H1 (cell line): ENCODE measurements around the gene ABCC6. TPM values are rescaled to one million over a fixed set of nuclear protein-coding genes. Genes with fewer than 3 reads are reported as not detected.

Experiments
- CTCF ChIA-PET: fragments of 300-600 bp; sonication (Branson Sonifier 250); formaldehyde crosslinking; loops from one replicate; lab custom pipeline; 2021; ENCODE audit not compliant: partially characterized antibody; lab: Charles Lee
- POLR2A ChIA-PET: fragments of 300-600 bp; sonication (Branson Sonifier 250); formaldehyde crosslinking; loops from one replicate; lab custom pipeline; 2021; ENCODE audit warnings: inconsistent platforms; ENCODE audit not compliant: partially characterized antibody; lab: Charles Lee
- DNase-seq, 2 experiments: peaks; one replicate each; pipeline versions ENCODE4 v3.0.0 to v3.0.0-alpha.2; 2010 to 2022; ENCODE audit warnings: low spot score in 2 of 2, low read depth in 1 of 2, mixed read lengths in 1 of 2
- FAIRE-seq: peaks from 2 replicates; lab custom pipeline; 2011; peaks lifted over from hg19 to GRCh38; lab: Jason Lieb, UNC
- H2AFZ ChIP-seq: 2 replicates; pipeline ENCODE4 v1.8.1; 2012; ENCODE audit warnings: low read length, inconsistent platforms
- H2AK5ac ChIP-seq: 2 replicates; pipeline ENCODE4 v1.6.1; 2013; ENCODE audit warnings: low read depth, low read length
- H2BK120ac ChIP-seq: replicated peaks from 2 replicates; pipeline ENCODE3; 2013; ENCODE audit warnings: low read depth, low read length, inconsistent platforms
- H2BK12ac ChIP-seq: 2 replicates; pipeline ENCODE4 v1.6.1; 2013; ENCODE audit warnings: low read depth, low read length
- H2BK15ac ChIP-seq: 2 replicates; pipeline ENCODE4 v1.6.1; 2013; ENCODE audit warnings: low read length
- H2BK20ac ChIP-seq: 2 replicates; pipeline ENCODE4 v1.6.1; 2013; ENCODE audit warnings: low read length
- H2BK5ac ChIP-seq: 2 replicates; pipeline ENCODE4 v1.6.1; 2013; ENCODE audit warnings: low read depth, low read length
- H3K14ac ChIP-seq: 2 replicates; pipeline ENCODE4 v1.6.1; 2013; ENCODE audit warnings: inconsistent platforms; ENCODE audit not compliant: insufficient read length
- H3K18ac ChIP-seq: 2 replicates; pipeline ENCODE4 v1.6.1; 2013; ENCODE audit warnings: low read length; ENCODE audit errors: extremely low read depth
- H3K23ac ChIP-seq: 2 replicates; pipeline ENCODE4 v1.6.1; 2013; ENCODE audit warnings: inconsistent platforms; ENCODE audit not compliant: insufficient read length
- H3K23me2 ChIP-seq: 2 replicates; pipeline ENCODE4 v1.6.1; 2013; ENCODE audit warnings: low read depth, low read length
- H3K27ac ChIP-seq: 2 replicates; pipeline ENCODE4 v1.6.1; 2011; ENCODE audit warnings: low read depth, low read length, inconsistent platforms
- H3K27me3 ChIP-seq, 4 experiments: replicated peaks in 1 of 4; 1 replicate in 1 of 4; 2 replicates in 3 of 4; pipeline versions ENCODE4 v1.6.1 to v1.8.1; 2011 to 2013; ENCODE audit warnings: low read length in 3 of 4, mild to moderate bottlenecking in 3 of 4, inconsistent platforms in 2 of 4, mixed read lengths in 2 of 4, moderate library complexity in 1 of 4; ENCODE audit not compliant: control insufficient read depth in 3 of 4, insufficient read depth in 3 of 4; ENCODE audit errors: extremely low read depth in 1 of 4
- H3K36me3 ChIP-seq, 4 experiments: 2 replicates each; pipeline versions ENCODE4 v1.6.1 to v1.8.1; 2011 to 2013; ENCODE audit warnings: mild to moderate bottlenecking in 4 of 4, low read length in 3 of 4, moderate library complexity in 2 of 4, control low read depth in 1 of 4, inconsistent platforms in 1 of 4; ENCODE audit not compliant: insufficient read depth in 4 of 4, control insufficient read depth in 2 of 4
- H3K4ac ChIP-seq: replicated peaks from 2 replicates; pipeline ENCODE3; 2013; ENCODE audit warnings: low read length, low read depth, mixed read lengths, inconsistent platforms; ENCODE audit not compliant: insufficient read length
- H3K4me1 ChIP-seq, 4 experiments: replicated peaks in 1 of 4; 1 replicate in 1 of 4; 2 replicates in 3 of 4; pipeline versions ENCODE4 v1.6.1 to v1.8.1; 2011 to 2013; ENCODE audit warnings: low read length in 3 of 4, inconsistent platforms in 2 of 4, mixed read lengths in 1 of 4; ENCODE audit not compliant: insufficient read depth in 4 of 4, control insufficient read depth in 3 of 4
- H3K4me2 ChIP-seq, 2 experiments: 2 replicates each; pipeline versions ENCODE4 v1.6.1 to v1.8.1; 2011 to 2013; ENCODE audit warnings: low read depth in 2 of 2, low read length in 2 of 2, control low read depth in 1 of 2, inconsistent platforms in 1 of 2, mild to moderate bottlenecking in 1 of 2; ENCODE audit not compliant: insufficient read depth in 1 of 2
- H3K4me3 ChIP-seq, 4 experiments: fragments of 200-600, 300-600 bp in 1 of 4; sonication (generic), shearing (Covaris generic), sonication (Bioruptor Twin) in 1 of 4; 2 replicates each; pipeline versions ENCODE4 v1.5.1 to v1.8.1; 2011 to 2016; ENCODE audit warnings: low read length in 4 of 4, low read depth in 3 of 4, control low read depth in 2 of 4, inconsistent platforms in 2 of 4, mild to moderate bottlenecking in 2 of 4, mixed read lengths in 1 of 4, moderate library complexity in 1 of 4; ENCODE audit not compliant: insufficient read depth in 2 of 4; ENCODE audit errors: extremely low read depth in 1 of 4
- H3K56ac ChIP-seq: replicated peaks from 2 replicates; pipeline ENCODE3; 2013; ENCODE audit warnings: low read depth, mild to moderate bottlenecking, mixed read lengths, low read length, inconsistent platforms; ENCODE audit not compliant: insufficient read length
- H3K79me1 ChIP-seq: 2 replicates; pipeline ENCODE4 v1.6.1; 2013; ENCODE audit warnings: low read depth, low read length, control low read depth
- H3K79me2 ChIP-seq, 2 experiments: 2 replicates each; pipeline versions ENCODE4 v1.6.1 to v1.8.1; 2012 to 2013; ENCODE audit warnings: low read length in 2 of 2, mild to moderate bottlenecking in 2 of 2, inconsistent platforms in 1 of 2; ENCODE audit not compliant: insufficient read depth in 2 of 2, control insufficient read depth in 1 of 2
- H3K9ac ChIP-seq, 4 experiments: replicated peaks in 1 of 4; 1 replicate in 1 of 4; 2 replicates in 3 of 4; pipeline versions ENCODE4 v1.6.1 to v1.8.1; 2011 to 2013; ENCODE audit warnings: low read depth in 3 of 4, low read length in 3 of 4, control low read depth in 2 of 4, mild to moderate bottlenecking in 2 of 4, moderate library complexity in 2 of 4, inconsistent platforms in 1 of 4; ENCODE audit errors: extremely low read depth in 1 of 4
- H3K9me3 ChIP-seq, 2 experiments: 2 replicates each; pipeline versions ENCODE4 v1.6.1 to v1.8.1; 2012 to 2013; ENCODE audit warnings: mild to moderate bottlenecking in 2 of 2, moderate library complexity in 2 of 2, control low read depth in 1 of 2, inconsistent platforms in 1 of 2, low read depth in 1 of 2, low read length in 1 of 2, mixed read lengths in 1 of 2; ENCODE audit not compliant: insufficient read depth in 2 of 2
- H4K20me1 ChIP-seq, 2 experiments: replicated peaks in 1 of 2; 2 replicates each; pipeline versions ENCODE3 to v1.8.1; 2011 to 2013; ENCODE audit warnings: inconsistent platforms in 2 of 2, low read length in 2 of 2, mild to moderate bottlenecking in 1 of 2; ENCODE audit not compliant: insufficient read depth in 2 of 2, control insufficient read depth in 1 of 2
- H4K5ac ChIP-seq: 2 replicates; pipeline ENCODE4 v1.6.1; 2013; ENCODE audit warnings: low read length, low read depth, mixed read lengths, inconsistent platforms; ENCODE audit not compliant: insufficient read length
- H4K8ac ChIP-seq: 2 replicates; pipeline ENCODE4 v1.8.0; 2013; ENCODE audit warnings: mild to moderate bottlenecking, moderate library complexity, low read length, inconsistent platforms; ENCODE audit not compliant: insufficient read depth; ENCODE audit errors: extremely low read depth
- H4K91ac ChIP-seq: replicated peaks from 2 replicates; pipeline ENCODE3; 2013; ENCODE audit warnings: low read length, mixed read lengths, inconsistent platforms; ENCODE audit not compliant: insufficient read length
- BRCA1 ChIP-seq: IDR thresholded peaks from 2 replicates; pipeline ENCODE4 v1.6.1; 2012; ENCODE audit warnings: low read depth, low read length, improper control_type of control experiment
- TAF1 ChIP-seq: IDR thresholded peaks from 2 replicates; pipeline ENCODE4 v1.6.1; 2011; ENCODE audit warnings: mild to moderate bottlenecking, low read depth, low read length
- WGBS, 2 experiments: shearing (Covaris generic) in 1 of 2; methylation state at CpG; one replicate each; pipeline versions ENCODE4 v1.1.6 to v1.1.7; 2013 to 2015; ENCODE audit warnings: low lambda C conversion rate in 2 of 2, mixed read lengths in 2 of 2, inconsistent platforms in 1 of 2, low coverage in 1 of 2, missing lambda C conversion rate in 1 of 2; ENCODE audit not compliant: insufficient replicate concordance in 2 of 2, insufficient coverage in 1 of 2, insufficient read length in 1 of 2; ENCODE audit errors: extremely low coverage in 1 of 2, missing lambda C conversion rate in 1 of 2; 5-methylcytosine and 5-hydroxymethylcytosine counted together
- polyA plus RNA-seq, 7 experiments: library from polyadenylated mRNA; depleted of rRNA in 3 of 7; stranded (reverse) in 5 of 7; unstranded in 2 of 7; fragments of >200 nt in 5 of 7; fragments of 200-250 nt in 2 of 7; gene quantifications; 1 replicate in 5 of 7; 2 replicates in 1 of 7; 4 replicates in 1 of 7; pipeline versions ENCODE4 v1.2.1 to v1.2.3, GENCODE V29; 2011 to 2013; ENCODE audit warnings: missing spikeins in 2 of 7, mixed read lengths in 2 of 7
- total RNA-seq: library from RNA; stranded (reverse); fragmentation: NEBNext Ultra II Directional; extraction: Animal tissue kit (Norgen Biotek cat#: 25700); gene quantifications from 2 replicates; pipeline ENCODE4 v1.2.1, GENCODE V29; 2021

The ABCC6 gene
- total and polyA plus RNA-seq, 2 of the 8 experiments (the other 6 are each of a cell fraction or from before 2014, with no cell fraction given), result 1.6 to 1.8 TPM

DNA sequence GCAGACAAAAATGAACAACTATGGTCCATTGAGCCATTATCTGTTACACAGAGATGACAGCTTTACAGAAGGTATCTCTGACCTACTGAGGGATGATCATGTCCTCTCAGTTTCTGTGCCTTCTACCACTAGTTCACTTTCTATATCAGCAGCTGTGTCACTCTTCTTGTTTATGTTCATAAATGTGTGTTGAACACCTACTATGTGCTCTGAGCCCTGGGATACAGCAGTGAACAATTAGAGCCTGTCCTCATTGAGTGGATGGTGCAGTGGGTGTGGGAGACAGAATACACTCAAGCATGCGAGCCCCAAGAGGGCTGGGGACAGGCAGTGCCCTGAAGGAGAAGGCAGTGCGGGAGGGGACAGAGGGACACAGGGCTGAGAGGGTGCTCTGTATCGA is 92.1 kb downstream of the ABCC6 start:
- peaks cover 4% of the 10 kb centered on the region in 2 experiments for H4K20me1 ChIP-seq
- POLR2A ChIA-PET, result no interaction called here
- TF ChIP-seq BRCA1, result no peak
- TF ChIP-seq TAF1, result no peak

More for the DNA sequence above, 92.1 kb downstream of the ABCC6 start:
- DNase-seq (no peak), FAIRE-seq (no peak)
- Histone ChIP-seq H2BK15ac (no peak overlapping the region), H3K27me3 (no peaks in the 10 kb centered on the region), H2BK120ac (no peak overlapping the region), H3K9me3 (no peaks in the 10 kb centered on the region), H3K4me3 (no peak overlapping the region), H3K4me1 (no peaks in the 10 kb centered on the region), H3K79me1 (no peaks in the 10 kb centered on the region), H2BK5ac (no peak overlapping the region; the same call in 1 of the 2 replicates), H3K4me2 (no peak overlapping the region), H2BK12ac (no peak overlapping the region), H3K79me2 (no peaks in the 10 kb centered on the region; a peak in 1 of 4 replicates), H3K18ac (no peak overlapping the region), H4K5ac (no peak overlapping the region), H2AK5ac (no peak overlapping the region), H3K27ac (no peak overlapping the region), H3K36me3 (peaks cover 15 to 60% (median 26%) of the 10 kb centered on the region in 4 experiments; a peak in 7 of 8 replicates), H3K56ac (no peak overlapping the region), H3K9ac (no peak overlapping the region), H3K4ac (no peak overlapping the region), H4K91ac (no peak overlapping the region), H3K14ac (no peak overlapping the region), H3K23me2 (no peaks in the 10 kb centered on the region), H2BK20ac (no peak overlapping the region), H3K23ac (no peak overlapping the region), H2AFZ (no peak overlapping the region), H4K8ac (no peak overlapping the region)
- CTCF ChIA-PET, result no interaction called here
- 96% methylated on average over 3 of the region's 3 CpGs; no CpG with 5 or more reads in 1 of the 2 experiments for WGBS, 2 experiments
